ENCODE measurements around the gene SGCD.

DNA sequence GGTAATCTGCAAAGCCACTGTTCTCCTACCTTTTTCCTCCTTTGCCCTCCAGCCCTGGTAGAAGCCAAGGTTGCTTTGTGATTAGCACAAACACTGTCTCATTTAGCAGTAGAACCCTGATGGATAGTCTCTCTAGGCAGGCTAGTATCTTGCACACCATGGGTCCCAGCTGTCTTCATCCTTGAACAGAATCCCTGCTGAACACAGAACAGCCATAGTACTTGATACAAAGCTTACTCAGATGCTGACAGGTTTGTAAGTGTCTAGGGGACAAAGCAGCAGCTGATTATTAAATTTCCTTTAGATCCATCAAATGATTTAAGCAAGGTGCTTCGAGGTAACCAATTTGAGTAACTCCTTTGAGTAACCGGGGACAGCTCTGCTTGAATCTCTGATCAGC is 359.4 kb downstream of the SGCD start:
- TF ChIP-seq, protein P1, sequence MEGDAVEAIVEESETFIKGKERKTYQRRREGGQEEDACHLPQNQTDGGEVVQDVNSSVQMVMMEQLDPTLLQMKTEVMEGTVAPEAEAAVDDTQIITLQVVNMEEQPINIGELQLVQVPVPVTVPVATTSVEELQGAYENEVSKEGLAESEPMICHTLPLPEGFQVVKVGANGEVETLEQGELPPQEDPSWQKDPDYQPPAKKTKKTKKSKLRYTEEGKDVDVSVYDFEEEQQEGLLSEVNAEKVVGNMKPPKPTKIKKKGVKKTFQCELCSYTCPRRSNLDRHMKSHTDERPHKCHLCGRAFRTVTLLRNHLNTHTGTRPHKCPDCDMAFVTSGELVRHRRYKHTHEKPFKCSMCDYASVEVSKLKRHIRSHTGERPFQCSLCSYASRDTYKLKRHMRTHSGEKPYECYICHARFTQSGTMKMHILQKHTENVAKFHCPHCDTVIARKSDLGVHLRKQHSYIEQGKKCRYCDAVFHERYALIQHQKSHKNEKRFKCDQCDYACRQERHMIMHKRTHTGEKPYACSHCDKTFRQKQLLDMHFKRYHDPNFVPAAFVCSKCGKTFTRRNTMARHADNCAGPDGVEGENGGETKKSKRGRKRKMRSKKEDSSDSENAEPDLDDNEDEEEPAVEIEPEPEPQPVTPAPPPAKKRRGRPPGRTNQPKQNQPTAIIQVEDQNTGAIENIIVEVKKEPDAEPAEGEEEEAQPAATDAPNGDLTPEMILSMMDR (IDR thresholded peaks at IDR 0.05 in 8 of 11, conservative IDR thresholded peaks at IDR 0.05 in 3 of 11), result no peak
- TF ChIP-seq POLR2AphosphoS5 (IDR thresholded peaks at IDR 0.05) (no peak), POLR2A (IDR thresholded peaks at IDR 0.05) (no peak)

Measured in spleen (tissue), 7 donors.